ENCODE measurements around the gene ELOVL7.
"Not testable (repeated sequence)": the region's sequence is repeated elsewhere in the genome, so short reads cannot be mapped to it uniquely, and the experiment has no call there.

The ELOVL7 gene

GRCh38 chr5:60792438-60792837 lies 51.6 kb downstream of the ELOVL7 start:
- DNase-seq: no peak

GRCh38 chr5:60789551-60789950 lies 54.5 kb downstream of the ELOVL7 start:
- no peak for DNase-seq

- no peak for DNase-seq
These were observed 55.1 kb downstream of the ELOVL7 start for GRCh38 chr5:60788863-60789513.

- DNase-seq: no peak
These were observed 64.6 kb downstream of the ELOVL7 start for GRCh38 chr5:60779466-60779865.

- no peak for DNase-seq
These were observed 67.7 kb downstream of the ELOVL7 start for GRCh38 chr5:60776343-60776742.

GRCh38 chr5:60765019-60765709 lies 78.9 kb downstream of the ELOVL7 start:
- no peak for DNase-seq

GRCh38 chr5:60763061-60763460 lies 81.0 kb downstream of the ELOVL7 start:
- DNase-seq: no peak

GRCh38 chr5:60754495-60754894 lies 89.6 kb downstream of the ELOVL7 start:
- no peak for DNase-seq

GRCh38 chr5:60744682-60745081 lies 99.4 kb downstream of the ELOVL7 start:
- DNase-seq: no peak

GRCh38 chr5:60743511-60744314 lies 100.4 kb downstream of the ELOVL7 start:
- no peak for DNase-seq

GRCh38 chr5:60740322-60740721 lies 103.7 kb downstream of the ELOVL7 start:
- no peak for DNase-seq

GRCh38 chr5:60738933-60739332 lies 105.1 kb downstream of the ELOVL7 start:
- no peak for DNase-seq

GRCh38 chr5:60738461-60738860 lies 105.6 kb downstream of the ELOVL7 start:
- DNase-seq: no peak

GRCh38 chr5:60730858-60731257 lies 113.2 kb downstream of the ELOVL7 start:
- DNase-seq: not testable (repeated sequence)

- DNase-seq: no peak
These were observed 116.9 kb downstream of the ELOVL7 start for GRCh38 chr5:60727033-60727679.

- no peak for DNase-seq
These were observed 119.9 kb downstream of the ELOVL7 start for GRCh38 chr5:60724126-60724525.

- DNase-seq: no peak
These were observed 121.7 kb downstream of the ELOVL7 start for GRCh38 chr5:60722416-60722815.

GRCh38 chr5:60719329-60719728 lies 124.7 kb downstream of the ELOVL7 start:
- DNase-seq: no peak

GRCh38 chr5:60718166-60718892 lies 125.7 kb downstream of the ELOVL7 start:
- DNase-seq: no peak

GRCh38 chr5:60715201-60715928 lies 128.7 kb downstream of the ELOVL7 start:
- DNase-seq: not testable (repeated sequence)

- no peak for DNase-seq
These were observed 131.1 kb downstream of the ELOVL7 start for GRCh38 chr5:60712950-60713349.

GRCh38 chr5:60711892-60712291 lies 132.2 kb downstream of the ELOVL7 start:
- not testable (repeated sequence) for DNase-seq

Data from DMS79 (cell line).